ENCODE data around the gene TMEM204.

TMEM204 gene

DNA sequence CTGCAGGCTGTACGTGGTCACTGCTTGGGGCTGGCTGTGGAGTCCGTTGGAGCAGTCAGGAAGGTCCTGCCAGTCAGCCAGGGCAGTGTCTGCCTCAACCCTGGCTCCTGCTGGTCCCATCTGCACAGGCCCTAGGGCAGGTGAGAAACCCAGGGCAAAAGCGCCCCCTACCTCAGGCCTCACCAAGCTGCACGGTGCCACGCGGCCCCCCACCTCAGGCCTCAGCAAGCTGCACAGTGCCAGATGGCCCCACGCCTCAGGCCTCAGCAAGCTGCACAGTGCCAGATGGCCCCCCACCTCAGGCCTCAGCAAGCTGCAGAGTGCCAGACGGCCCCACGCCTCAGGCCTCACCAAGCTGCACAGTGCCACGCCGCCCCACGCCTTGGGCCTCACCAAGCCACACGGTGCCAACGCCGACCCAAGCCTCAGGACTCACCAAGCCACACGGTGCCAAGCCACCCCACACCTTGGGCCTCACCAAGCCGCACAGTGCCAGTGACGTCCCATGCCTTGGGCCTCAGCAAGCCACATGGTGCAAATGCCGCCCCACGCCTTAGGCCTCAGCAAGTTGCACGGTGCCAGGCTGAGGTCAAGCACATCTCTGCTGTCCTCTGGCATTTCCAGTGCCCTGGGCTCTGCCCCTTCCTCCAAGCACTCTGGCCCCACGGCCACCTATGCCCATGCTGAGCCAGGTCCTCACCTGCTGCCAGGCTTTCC, 5.5 kb downstream of the TMEM204 start:
- DNase-seq (ENCODE audit: low read depth), result no peak

DNA sequence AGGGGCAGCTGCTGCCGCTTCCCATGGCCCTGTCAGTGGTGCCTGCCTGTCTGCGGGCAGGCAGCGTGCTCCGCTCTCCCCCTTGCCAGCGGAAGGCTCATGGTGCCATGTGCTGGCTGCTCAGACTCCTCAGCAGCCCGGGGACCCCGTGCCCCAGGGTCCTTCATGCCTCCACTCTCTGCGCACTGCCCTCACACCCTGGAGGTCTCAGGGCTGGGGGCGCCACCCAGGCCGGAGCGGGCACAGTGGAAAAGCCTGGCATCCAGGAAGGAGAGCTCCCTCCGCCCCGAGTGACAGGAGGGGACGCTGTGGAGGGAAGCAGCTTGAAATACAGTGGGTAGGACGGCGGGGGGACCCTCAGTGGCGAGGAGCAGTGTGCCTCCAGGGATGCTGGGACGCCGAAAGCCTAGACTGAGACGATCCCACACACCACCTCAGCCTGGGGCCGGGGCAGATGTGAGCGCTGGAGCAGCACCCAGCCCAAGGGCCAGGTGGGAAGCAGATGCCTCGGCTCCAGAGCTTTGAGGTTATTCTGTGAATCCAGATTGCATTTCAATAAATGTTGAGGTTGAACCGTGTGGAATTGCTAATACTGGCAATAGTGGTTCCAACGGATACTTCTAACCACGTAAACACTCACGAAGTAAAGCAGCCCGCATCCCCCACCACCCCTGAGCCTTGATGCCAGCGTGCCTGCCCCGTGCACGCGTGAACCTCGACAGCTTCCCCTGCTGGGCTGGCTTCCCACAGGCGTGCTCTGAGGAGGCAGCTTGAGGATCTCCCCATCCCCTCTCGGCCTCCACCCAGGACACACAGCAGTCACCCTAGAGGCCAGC, 6.5 kb downstream of the TMEM204 start:
- no peak for DNase-seq (ENCODE audit: low read depth)

DNA sequence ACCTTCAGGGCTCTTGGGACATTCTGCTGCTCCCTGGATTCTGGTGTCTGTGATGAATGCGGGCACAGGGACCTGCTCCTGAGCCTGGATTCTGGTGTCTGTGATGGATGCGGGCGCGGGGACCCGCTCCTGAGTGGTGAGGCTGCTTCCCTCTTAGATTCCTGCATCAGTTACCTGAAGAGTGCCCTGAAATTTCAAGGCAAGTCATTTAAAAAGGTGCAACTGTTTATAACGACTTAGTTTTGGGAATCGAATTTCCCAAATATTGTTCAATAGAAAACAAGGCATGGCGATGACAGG, 7.0 kb downstream of the TMEM204 start:
- no peak for DNase-seq (ENCODE audit: low read depth)

DNA sequence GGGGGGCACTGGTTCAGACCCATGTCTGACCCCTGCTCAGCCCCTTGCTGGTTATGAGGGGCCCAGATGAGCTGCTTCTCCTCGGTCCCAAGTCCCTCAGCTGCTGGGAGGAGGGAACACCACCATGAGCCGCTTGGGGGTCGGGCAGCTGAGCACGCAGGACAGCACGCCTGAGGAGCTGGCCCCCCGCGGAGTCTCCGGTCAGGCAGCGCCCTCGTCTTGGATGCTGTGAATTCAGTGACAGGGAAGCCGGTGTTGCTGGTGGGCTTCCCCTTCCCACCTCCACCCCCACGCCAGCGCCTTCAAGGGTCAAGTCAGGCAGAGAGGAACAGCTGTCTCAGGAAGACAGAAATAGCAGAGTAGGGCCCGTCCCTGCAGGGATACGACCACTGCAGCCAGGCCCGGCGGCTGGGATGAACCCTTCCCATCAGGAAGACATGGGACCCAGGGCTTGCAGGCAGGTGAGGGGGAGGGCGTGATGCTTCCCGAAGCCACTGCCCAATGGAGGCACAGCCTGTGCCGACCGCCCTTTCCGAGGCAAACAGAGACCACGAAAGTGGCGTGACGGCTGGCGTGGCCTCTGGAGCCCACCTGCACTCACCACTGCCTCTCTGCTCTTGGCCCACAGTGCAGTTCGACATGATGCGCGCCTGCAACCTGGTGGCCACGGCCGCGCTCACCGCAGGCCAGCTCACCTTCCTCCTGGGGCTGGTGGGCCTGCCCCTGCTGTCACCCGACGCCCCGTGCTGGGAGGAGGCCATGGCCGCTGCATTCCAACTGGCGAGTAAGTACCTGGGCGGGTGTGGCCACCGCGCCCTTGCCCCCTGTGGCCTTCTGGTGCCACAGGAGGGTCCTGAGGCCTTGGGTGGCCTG, 8.1 kb downstream of the TMEM204 start:
- no peak for DNase-seq (ENCODE audit: low read depth)

DNA sequence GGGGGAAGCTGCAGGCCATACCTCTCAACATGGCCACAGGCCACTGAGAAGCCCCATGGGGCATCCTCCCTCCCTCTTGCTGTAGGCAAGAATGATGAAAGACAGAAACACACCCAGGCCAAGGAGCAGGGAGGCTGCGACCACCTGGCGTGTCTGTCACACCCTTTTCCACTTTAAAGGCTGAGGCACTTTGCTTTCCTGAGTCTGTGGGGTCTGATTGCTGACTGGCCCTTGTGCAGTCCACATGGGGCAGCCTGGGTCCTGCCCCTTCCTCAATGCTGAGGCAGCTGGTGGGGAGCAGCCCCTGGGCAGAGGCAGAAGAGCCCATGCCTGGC, 8.7 kb downstream of the TMEM204 start:
- DNase-seq (ENCODE audit: low read depth), result no peak

DNA sequence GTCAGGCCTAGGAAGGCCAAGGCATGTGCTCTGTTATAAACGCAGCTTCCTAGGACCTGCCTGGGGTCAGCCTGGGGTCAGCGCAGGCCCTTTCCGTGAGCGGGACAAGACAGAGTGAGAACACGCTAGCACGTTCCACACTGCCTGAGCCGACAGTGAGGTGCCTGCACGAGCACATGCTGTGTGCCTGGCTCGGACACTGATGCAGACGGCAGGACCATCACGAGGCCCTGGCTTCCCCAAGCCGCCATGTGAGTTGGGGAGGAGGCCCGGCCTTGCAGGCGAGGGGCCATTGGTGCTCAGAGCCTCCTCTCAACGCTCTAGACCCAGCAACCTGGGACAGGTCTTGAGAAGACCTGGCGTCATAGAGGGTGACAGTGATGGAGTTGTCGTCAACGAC, 9.1 kb downstream of the TMEM204 start:
- DNase-seq (ENCODE audit: low read depth), result no peak

DNA sequence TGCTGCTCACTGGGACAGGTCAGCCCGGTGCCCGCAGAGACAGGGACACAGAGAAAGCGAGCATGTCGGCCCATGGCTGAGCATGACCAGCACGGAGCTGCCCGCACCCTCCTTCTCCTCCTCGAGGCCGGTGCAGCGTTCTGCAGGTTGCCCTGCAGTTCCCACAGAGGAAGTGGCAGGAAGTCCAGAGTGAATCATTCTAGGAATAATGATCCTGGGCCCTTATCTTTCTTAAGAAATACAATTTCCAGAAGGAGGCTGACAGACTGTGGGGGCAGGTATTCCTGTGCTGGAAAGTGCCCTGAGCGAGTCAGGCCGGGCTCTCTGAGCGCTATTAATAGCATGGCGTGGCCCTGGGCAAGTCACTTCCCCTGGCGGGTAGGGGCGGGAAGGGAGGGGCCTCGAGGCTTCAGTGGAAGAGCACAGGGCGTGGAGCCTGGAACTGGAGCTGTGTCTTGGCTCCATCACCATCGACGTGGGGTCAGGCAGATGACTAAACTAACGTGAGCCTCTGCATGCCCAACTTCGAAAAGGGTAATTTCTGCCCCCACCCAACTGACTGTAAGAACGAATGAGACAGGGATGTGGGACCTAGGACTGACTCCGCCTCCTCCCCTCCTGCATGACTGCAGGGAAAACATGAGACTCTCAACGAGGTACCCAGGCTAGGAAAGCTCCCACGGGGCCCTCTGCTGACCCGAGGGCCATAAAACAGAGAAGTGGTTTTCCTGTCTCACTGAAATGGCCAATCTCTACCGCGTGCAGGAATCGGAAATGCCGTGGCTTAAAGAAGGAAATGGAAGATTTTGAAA, 9.8 kb downstream of the TMEM204 start:
- no peak for DNase-seq (ENCODE audit: low read depth)

DNA sequence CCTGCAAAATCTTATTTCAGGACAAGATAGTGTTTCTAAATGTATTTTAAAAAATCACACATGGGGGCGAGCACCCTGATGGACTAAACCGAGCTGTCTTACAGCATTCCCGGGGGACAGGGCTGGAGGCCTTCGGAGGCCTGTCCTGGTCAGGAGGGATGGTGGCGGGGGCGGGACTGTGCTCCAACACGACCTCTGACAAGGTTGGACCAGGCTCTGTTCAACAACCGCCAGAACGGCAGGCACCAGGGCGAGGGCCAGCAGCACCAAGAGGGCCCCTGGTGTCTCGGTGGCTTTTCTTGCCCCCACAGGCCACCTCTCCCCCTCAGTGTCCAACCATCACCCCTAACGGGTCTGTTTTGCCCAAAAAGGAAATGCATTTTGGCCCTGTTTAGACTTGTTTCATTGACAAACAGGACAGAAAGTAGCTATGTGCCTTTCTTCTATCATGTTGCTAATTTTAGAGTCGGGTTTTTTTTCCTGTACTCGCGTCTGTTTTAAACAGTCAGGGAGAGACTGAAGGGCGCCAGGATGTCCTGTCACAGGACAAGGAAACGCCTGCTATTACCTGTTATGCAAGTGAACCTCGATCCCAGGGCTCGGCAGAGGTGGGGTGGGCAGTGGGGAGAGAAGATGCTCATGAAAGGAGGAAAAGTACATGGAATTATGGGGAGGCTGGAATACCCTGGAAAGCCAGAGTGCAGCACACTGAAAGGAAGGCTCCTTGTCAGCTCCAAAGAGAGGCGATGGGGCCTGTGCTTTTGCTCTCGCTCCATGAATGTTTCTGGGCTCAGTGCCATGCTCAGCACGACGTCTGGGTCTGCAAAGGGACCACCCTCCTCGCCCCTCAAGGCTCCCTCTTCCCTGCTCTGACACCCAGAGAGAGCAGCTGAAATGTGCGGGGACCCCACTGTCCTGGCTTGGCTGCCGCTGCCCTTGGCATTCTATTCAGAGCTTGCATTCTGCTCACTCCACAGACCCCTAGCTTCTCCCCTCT, 11.9 kb downstream of the TMEM204 start:
- DNase-seq (ENCODE audit: low read depth), result no peak

DNA sequence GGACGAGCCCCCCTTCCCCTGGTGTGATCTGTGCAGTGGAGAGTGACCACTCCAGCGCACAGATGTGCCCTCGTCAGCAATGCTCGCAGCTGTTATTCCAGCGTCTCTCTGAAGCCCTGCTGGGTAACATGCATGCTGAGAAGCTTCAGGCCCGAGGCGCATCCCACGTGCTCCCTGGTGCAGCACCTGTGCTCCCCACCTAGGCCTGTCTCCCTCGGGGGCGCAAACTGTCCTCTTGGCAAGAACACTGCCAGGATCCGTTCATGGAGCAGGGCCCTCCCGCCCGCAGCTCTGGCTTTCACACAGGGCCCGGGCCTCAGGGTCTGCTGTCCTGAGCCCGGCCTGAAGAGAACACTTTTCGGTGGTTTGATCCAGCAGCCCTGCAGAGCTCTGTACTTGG, 13.0 kb downstream of the TMEM204 start:
- no peak for DNase-seq (ENCODE audit: low read depth)

DNA sequence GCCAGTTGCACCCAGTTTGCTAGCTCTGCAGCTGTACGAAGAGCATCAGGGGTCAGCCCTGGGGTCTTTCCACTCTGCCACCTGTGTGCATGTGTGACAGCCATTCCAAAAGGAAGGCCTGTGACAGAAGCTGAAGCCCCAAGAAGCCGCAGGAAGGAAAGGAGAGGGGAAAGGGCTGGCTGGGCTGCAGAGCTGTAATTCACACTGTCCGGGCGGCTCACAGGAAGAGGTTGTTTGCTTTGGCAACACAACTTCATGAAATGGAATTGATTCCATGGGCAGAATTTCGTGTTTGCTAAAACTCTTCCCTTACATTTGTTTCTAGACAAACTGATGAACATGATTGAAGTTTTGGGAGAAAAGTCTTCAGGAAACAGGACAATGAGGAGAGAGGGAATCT, 14.8 kb downstream of the TMEM204 start:
- no peak for DNase-seq (ENCODE audit: low read depth)

DNA sequence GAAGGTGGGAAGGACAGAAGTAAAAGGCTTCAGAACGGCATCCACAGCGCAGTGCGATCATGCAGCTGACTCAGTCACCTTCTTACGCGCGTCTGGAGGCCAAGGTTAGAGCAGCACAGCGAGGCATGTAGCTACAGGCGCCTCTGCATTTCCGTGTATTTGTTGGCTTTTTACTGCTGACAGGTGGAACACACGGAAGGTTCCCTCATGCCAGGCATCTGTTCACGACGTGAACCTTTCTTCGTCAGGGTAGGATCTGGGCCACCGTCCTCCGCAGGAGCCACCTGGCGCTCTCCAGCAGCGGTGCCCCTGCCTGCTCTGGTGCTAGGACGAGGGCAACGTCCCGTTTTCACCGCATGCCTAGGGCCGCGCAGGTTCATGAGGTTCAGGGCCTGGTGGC, 15.3 kb downstream of the TMEM204 start:
- DNase-seq (ENCODE audit: low read depth), result no peak

DNA sequence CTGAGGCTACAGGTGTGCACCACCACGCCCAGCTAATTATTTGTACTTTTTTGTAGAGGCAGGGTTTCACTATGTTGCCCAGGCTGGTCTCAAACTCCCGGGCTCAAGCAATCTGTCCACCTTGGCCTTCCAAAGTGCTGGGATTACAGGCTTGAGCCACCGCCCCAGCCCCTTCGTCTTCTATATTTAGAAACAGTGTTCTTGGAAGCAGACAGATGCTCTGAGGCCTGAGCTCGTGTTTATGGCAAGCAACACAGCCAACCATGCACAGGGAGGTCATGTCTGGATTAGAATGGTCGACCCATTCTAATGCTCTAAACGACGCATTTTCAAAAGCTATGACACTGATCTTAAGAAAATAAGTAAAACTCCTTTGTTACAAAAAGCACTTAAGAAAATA, 16.6 kb downstream of the TMEM204 start:
- no peak for DNase-seq (ENCODE audit: low read depth)

DNA sequence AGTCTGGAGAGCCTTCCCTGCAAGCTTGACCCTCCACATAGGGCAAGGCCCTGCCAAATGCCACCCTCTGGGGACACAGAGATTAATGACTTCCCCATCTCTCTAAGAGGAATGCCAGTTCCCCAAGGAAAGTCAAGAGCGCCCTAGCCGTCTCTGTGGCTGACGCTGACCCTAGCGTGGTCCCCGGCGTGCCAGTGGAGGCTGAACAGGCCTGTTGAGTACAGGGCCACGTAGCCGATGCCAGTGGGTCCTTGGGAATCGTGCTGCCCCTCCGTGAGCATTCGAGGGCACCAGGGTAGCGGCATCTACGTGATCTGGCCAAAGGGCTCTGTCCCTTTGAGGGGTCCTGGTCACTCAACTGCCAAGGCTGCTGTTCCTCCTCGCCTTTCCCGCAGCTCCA, 17.2 kb downstream of the TMEM204 start:
- no peak for DNase-seq (ENCODE audit: low read depth)

DNA sequence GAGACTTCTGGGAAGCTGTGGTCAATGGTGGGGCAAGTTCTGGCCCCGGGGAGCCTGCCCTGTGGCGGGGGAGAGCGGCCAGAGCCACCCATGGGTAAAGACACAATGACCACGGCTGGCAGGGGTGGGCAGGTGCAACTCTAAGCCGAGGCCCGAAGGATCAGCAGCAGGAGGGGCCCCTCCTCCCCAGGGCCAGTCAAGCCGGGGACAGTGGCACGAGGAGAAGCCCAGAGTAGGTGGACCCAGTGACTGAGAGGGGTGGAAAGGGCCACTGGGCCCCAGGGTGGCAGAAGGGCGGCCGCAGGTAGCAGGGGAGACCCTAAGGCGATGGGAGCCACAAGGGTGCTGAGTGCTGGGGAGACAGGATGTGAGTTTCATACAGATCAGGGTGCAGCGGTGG, 17.7 kb downstream of the TMEM204 start:
- no peak for DNase-seq (ENCODE audit: low read depth)

DNA sequence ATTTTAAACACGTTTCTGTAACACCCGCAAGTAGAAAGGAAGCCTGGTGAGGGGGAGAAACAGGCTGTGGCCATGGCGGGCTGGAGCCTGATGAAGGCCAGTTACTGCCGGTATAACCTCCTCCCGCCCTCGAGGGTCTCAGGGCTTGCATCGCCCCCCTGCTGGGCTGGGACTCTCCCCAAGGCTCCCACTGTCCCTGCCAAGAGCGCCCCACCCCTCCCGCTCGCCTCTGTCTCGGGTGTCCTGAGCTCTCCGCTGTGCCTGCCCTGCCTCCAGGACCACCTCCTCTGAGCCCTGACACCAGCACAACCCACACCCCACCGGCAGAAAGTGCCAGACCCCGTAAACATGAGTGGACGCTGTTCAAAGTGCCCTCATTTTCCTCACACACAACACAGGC, 18.7 kb downstream of the TMEM204 start:
- DNase-seq (ENCODE audit: low read depth), result no peak

DNA sequence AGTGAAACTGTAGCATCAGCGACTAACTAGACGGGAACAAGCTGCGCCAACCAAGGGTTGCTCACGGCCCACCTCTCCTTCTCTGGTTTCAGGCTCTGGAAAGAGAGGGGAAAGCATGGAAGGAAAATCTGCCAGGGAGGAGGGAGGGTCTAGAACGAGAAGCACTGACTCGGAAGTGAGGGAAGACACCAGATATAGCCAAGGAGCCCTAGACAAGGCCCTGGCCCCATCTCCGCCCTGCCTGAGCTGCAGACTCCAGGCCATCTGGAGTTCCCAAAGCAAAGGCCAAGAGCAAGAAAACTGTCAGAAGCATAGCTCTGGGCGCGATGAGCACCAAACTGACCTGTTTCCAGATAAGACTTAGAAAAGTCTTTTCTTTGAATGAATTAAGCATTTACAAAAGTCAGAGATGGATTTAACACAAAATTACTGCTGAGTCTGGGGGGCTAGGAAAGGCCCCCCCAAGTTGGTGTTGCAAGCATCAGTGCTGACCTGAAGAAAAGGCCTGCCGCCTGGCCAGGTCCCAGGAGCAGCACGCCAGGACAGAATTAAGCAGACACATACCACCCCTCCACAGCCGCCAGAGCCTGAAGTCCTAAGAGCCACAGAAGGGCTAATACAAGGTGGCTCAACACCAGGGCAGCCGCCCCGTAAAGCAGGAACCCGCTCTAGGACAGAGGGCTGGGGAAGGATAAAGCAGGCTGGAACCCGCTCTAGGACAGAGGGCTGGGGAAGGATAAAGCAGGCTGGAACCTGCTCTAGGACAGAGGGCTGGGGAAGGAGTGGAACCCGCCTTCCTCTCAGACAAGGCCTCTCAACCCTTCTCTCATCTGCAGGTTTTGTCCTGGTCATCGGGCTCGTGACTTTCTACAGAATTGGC, 20.7 kb downstream of the TMEM204 start:
- DNase-seq (ENCODE audit: low read depth), result no peak

DNA sequence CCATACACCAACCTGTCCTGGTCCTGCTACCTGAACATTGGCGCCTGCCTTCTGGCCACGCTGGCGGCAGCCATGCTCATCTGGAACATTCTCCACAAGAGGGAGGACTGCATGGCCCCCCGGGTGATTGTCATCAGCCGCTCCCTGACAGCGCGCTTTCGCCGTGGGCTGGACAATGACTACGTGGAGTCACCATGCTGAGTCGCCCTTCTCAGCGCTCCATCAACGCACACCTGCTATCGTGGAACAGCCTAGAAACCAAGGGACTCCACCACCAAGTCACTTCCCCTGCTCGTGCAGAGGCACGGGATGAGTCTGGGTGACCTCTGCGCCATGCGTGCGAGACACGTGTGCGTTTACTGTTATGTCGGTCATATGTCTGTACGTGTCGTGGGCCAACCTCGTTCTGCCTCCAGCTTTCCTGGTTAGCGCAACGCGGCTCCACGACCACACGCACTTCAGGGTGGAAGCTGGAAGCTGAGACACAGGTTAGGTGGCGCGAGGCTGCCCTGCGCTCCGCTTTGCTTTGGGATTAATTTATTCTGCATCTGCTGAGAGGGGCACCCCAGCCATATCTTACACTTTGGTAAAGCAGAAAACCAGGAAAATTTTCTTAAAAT, 21.5 kb downstream of the TMEM204 start:
- no peak for DNase-seq (ENCODE audit: low read depth)

DNA sequence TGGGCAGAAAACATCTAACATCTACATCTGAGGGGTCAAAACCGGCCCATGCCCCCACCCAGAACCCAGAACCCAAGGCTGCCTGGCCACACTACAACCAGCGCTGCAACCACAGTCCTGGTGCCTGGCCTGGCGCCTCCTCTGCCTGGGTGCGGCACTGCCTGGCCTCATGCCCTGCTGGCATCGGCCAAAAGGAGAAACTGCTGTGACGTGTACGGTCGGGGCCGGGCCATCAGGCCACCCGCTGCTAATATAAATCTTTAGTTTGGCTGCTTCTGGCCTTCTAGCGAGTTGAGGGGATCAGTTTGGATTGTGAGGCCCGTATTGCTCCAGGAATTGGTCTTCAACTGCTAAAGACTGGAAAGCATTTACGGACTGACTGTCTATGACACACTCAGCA, 22.8 kb downstream of the TMEM204 start:
- no peak for DNase-seq (ENCODE audit: low read depth)

DNA sequence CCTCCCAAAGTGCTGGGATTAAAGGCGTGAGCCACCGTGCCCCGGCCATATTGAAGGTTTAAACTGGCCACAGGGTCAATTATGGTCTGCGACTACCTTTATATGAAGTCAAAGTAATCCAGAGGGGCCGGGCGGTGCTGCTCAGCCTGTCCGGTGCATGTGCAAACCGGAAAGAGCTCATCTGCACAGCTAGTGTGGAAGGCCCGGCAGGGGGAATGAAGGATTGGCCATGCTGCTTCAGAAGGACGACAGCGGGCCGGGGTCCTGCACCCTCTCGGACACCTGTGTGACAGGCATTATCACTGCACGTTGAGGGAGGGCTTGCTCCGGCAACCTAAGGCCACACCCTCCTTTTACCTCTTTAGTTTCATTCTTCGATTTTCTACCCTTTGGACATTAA, 23.6 kb downstream of the TMEM204 start:
- no peak for DNase-seq (ENCODE audit: low read depth)

DNA sequence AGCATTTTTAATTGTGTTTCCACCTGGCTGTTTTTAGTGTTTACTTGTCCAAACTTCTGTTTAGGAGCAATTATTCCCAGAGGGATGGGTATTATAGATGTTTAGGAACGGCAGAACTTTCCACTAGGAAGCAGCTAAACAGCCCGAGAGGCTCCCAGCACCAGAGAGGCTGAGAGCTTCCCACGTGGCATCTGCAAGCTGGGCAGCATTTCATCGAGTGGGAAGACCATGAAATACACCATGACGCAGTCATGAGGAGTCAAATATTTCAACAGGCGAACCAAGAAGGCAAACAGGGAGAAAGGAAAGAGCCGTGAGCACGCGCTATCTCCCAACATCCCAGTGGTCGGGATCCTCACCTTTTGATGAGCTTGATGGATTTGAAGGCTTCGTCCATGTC, 24.1 kb downstream of the TMEM204 start:
- DNase-seq (ENCODE audit: low read depth), result no peak
